ENCODE data around the gene DNAH7. TPM values are rescaled to one million over a fixed set of nuclear protein-coding genes. Genes with fewer than 3 reads are reported as not detected.

DNAH7 gene
- total and polyA plus RNA-seq, 2 of the 13 experiments (the other 11 are each of a cell fraction or from before 2014, with no cell fraction given), result 0.09 TPM; not detected in 1

GRCh38 chr2:196068271-196069209, at the start of gene DNAH7 (continued):
- TF ChIP-seq ZBTB46 (CRISPR knock-in tag; IDR thresholded peaks at IDR 0.05; ENCODE audit: borderline replicate concordance) (0 out of 2 replicates have a peak, but pooled peaks have one; percentile 62), ZBTB8A (CRISPR knock-in tag; IDR thresholded peaks at IDR 0.05; ENCODE audit: borderline replicate concordance, low read depth) (no peak), ZNF83 (CRISPR knock-in tag; IDR thresholded peaks at IDR 0.05; ENCODE audit: borderline replicate concordance) (no peak), ZNF367 (CRISPR knock-in tag; IDR thresholded peaks at IDR 0.05; ENCODE audit: borderline replicate concordance) (no peak), MLX (CRISPR knock-in tag; IDR thresholded peaks at IDR 0.05) (no peak), EEA1 (CRISPR knock-in tag; IDR thresholded peaks at IDR 0.05; ENCODE audit: borderline replicate concordance) (0 out of 2 replicates have a peak, but pooled peaks have one; percentile 70), ZFP1 (CRISPR knock-in tag; IDR thresholded peaks at IDR 0.05) (no peak), ZNF564 (CRISPR knock-in tag; IDR thresholded peaks at IDR 0.05) (no peak; the same call in 1 of the 2 replicates), NAIF1 (CRISPR knock-in tag; IDR thresholded peaks at IDR 0.05; ENCODE audit: borderline replicate concordance) (peak; percentile 84), ZNF770 (CRISPR knock-in tag; IDR thresholded peaks at IDR 0.05) (no peak), ZNF816 (CRISPR knock-in tag; IDR thresholded peaks at IDR 0.05; ENCODE audit: borderline replicate concordance) (no peak), ZNF17 (CRISPR knock-in tag; IDR thresholded peaks at IDR 0.05) (no peak), HNF1B (CRISPR knock-in tag; IDR thresholded peaks at IDR 0.05) (no peak; the same call in 1 of the 2 replicates), YEATS2 (CRISPR knock-in tag; IDR thresholded peaks at IDR 0.05; ENCODE audit: borderline replicate concordance) (0 out of 2 replicates have a peak, but pooled peaks have one; percentile 42)
- TF ChIP-seq, protein P1, sequence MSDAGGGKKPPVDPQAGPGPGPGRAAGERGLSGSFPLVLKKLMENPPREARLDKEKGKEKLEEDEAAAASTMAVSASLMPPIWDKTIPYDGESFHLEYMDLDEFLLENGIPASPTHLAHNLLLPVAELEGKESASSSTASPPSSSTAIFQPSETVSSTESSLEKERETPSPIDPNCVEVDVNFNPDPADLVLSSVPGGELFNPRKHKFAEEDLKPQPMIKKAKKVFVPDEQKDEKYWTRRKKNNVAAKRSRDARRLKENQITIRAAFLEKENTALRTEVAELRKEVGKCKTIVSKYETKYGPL (CRISPR knock-in tag; IDR thresholded peaks at IDR 0.05), result no peak
- TF ChIP-seq, protein P2, sequence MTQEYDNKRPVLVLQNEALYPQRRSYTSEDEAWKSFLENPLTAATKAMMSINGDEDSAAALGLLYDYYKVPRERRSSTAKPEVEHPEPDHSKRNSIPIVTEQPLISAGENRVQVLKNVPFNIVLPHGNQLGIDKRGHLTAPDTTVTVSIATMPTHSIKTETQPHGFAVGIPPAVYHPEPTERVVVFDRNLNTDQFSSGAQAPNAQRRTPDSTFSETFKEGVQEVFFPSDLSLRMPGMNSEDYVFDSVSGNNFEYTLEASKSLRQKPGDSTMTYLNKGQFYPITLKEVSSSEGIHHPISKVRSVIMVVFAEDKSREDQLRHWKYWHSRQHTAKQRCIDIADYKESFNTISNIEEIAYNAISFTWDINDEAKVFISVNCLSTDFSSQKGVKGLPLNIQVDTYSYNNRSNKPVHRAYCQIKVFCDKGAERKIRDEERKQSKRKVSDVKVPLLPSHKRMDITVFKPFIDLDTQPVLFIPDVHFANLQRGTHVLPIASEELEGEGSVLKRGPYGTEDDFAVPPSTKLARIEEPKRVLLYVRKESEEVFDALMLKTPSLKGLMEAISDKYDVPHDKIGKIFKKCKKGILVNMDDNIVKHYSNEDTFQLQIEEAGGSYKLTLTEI (CRISPR knock-in tag; conservative IDR thresholded peaks at IDR 0.05), result no peak
- TF ChIP-seq, protein P3, sequence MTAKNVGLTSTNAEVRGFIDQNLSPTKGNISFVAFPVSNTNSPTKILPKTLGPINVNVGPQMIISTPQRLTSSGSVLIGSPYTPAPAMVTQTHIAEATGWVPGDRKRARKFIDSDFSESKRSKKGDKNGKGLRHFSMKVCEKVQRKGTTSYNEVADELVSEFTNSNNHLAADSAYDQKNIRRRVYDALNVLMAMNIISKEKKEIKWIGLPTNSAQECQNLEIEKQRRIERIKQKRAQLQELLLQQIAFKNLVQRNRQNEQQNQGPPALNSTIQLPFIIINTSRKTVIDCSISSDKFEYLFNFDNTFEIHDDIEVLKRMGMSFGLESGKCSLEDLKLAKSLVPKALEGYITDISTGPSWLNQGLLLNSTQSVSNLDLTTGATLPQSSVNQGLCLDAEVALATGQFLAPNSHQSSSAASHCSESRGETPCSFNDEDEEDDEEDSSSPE (CRISPR knock-in tag; IDR thresholded peaks at IDR 0.05), result peak; percentile 66; the same call in 1 of the 2 replicates

Data from HepG2 (cell line).